ENCODE data around the gene ZNF728. TPM values are rescaled to one million over a fixed set of nuclear protein-coding genes. Genes with fewer than 3 reads are reported as not detected.
"Not testable (repeated sequence)": the region's sequence is repeated elsewhere in the genome, so short reads cannot be mapped to it uniquely, and the experiment has no call there.

The ZNF728 gene
- total and polyA plus RNA-seq, 9 of the 15 experiments (the other 6 are each of a cell fraction or from before 2014, with no cell fraction given): 0.26 to 1.5 (median 0.71) TPM

GRCh38 chr19:22935151-22935550 is 67.8 kb downstream of the ZNF728 start (continued):
- TF ChIP-seq ZBTB5 (IDR thresholded peaks at IDR 0.05) (no peak), HIVEP1 (CRISPR knock-in tag; IDR thresholded peaks at IDR 0.05) (no peak)

GRCh38 chr19:22927576-22927975 is 75.4 kb downstream of the ZNF728 start:
- in situ Hi-C loops (cut with MboI); DNase-seq (ENCODE audit: extremely low read depth in 1 of 4, low spot score in 3 of 4); H3K4me3 ChIP-seq; H3K9me1 ChIP-seq (ENCODE audit: control insufficient read depth, insufficient read depth, low read length); FAIRE-seq; CTCF ChIA-PET (ENCODE audit: low intra/inter-chr PET ratio); H3K4me2 ChIP-seq (ENCODE audit: insufficient read depth, low read length); H3K79me2 ChIP-seq (ENCODE audit: control insufficient read depth, insufficient read depth, low read length); POLR2A ChIA-PET; intact Hi-C loops (cut with micrococcal nuclease); H3K9ac ChIP-seq (ENCODE audit: insufficient read depth in 1 of 2, low read depth in 2 of 2, low read length in 2 of 2); ATAC-seq; H2AFZ ChIP-seq (ENCODE audit: low read depth, low read length); H3K9me3 ChIP-seq (replicated peaks; ENCODE audit: control insufficient read depth, insufficient read depth, low read depth, low read length); H4K20me1 ChIP-seq (replicated peaks; ENCODE audit: control insufficient read depth, insufficient read depth, low read length); H3K27me3 ChIP-seq (ENCODE audit: control insufficient read depth in 2 of 2, insufficient read depth in 2 of 2, low read length in 2 of 2); H3K27ac ChIP-seq (ENCODE audit: extremely low read depth, low read depth, low read length); BruUV-seq (replicated peaks); H3K36me3 ChIP-seq (ENCODE audit: control insufficient read depth, insufficient read depth, low read length); H3K4me1 ChIP-seq (replicated peaks in 1 of 2; ENCODE audit: control insufficient read depth in 2 of 2, insufficient read depth in 2 of 2, low read length in 2 of 2): not testable (repeated sequence)
- WGBS (ENCODE audit: insufficient coverage, low coverage, missing lambda C conversion rate): no CpG with 5 or more reads among the region's 34 CpGs

- ATAC-seq; H3K79me2 ChIP-seq (ENCODE audit: control insufficient read depth, insufficient read depth, low read length); H3K4me2 ChIP-seq (ENCODE audit: insufficient read depth, low read length); H3K4me1 ChIP-seq (replicated peaks in 1 of 2; ENCODE audit: control insufficient read depth in 2 of 2, insufficient read depth in 2 of 2, low read length in 2 of 2); CTCF ChIA-PET (ENCODE audit: low intra/inter-chr PET ratio); H3K9me1 ChIP-seq (ENCODE audit: control insufficient read depth, insufficient read depth, low read length); H3K9ac ChIP-seq (ENCODE audit: insufficient read depth in 1 of 2, low read depth in 2 of 2, low read length in 2 of 2); H3K36me3 ChIP-seq (ENCODE audit: control insufficient read depth, insufficient read depth, low read length); H3K9me3 ChIP-seq (replicated peaks; ENCODE audit: control insufficient read depth, insufficient read depth, low read depth, low read length); H4K20me1 ChIP-seq (replicated peaks; ENCODE audit: control insufficient read depth, insufficient read depth, low read length); BruUV-seq (replicated peaks); intact Hi-C loops (cut with micrococcal nuclease); H2AFZ ChIP-seq (ENCODE audit: low read depth, low read length); H3K27ac ChIP-seq (ENCODE audit: extremely low read depth, low read depth, low read length); H3K27me3 ChIP-seq (ENCODE audit: control insufficient read depth in 2 of 2, insufficient read depth in 2 of 2, low read length in 2 of 2); DNase-seq (ENCODE audit: extremely low read depth in 1 of 4, low spot score in 3 of 4); H3K4me3 ChIP-seq; FAIRE-seq; in situ Hi-C loops (cut with MboI); POLR2A ChIA-PET: not testable (repeated sequence)
- 36% methylated on average over 21 of the region's 41 CpGs for WGBS (ENCODE audit: insufficient coverage, low coverage, missing lambda C conversion rate)
These were observed 77.8 kb downstream of the ZNF728 start for GRCh38 chr19:22925181-22925580.

Small RNA genes within 50 kb of the gene (small RNA-seq; reads per million reads assigned to genes)
- not detected for gene AC022145.2

Other genes starting within 250 kb of the ZNF728 start
- not detected in 2 replicates for gene ZNF99, start 219.0 kb downstream of the ZNF728 start, total RNA-seq (2014; rRNA removed)
- not detected in 2 replicates for gene ZNF99, start 219.0 kb downstream of the ZNF728 start, total RNA-seq (2014; rRNA removed; fragmentation: Illumina TruSeq; extraction: Trizol)
- gene ZNF99, start 219.0 kb downstream of the ZNF728 start, total RNA-seq (2015; rRNA removed; fragmentation: Illumina TruSeq; extraction: Trizol): not detected in 2 replicates
- not detected in 2 replicates for gene ZNF99, start 219.0 kb downstream of the ZNF728 start, total RNA-seq (2021)
- gene ZNF99, start 219.0 kb downstream of the ZNF728 start, polyA plus RNA-seq (2011; rRNA removed): not detected in 2 replicates
- gene ZNF99, start 219.0 kb downstream of the ZNF728 start, polyA plus RNA-seq (2014; fragmentation: Illumina TruSeq; extraction: Trizol): not detected in 2 replicates
- not detected for gene ZNF99, start 219.0 kb downstream of the ZNF728 start, polyA plus RNA-seq (2014; fragmentation: Nextera tagmentation; extraction: Ambion mirVana)
- not detected in 2 replicates for gene ZNF99, start 219.0 kb downstream of the ZNF728 start, polyA plus RNA-seq (2014; rRNA removed)
- 0.18 TPM in 1 of 2 replicates, not detected in the other for gene ZNF723, start 170.9 kb downstream of the ZNF728 start, total RNA-seq (2014; rRNA removed)
- 0.07 TPM in 1 of 2 replicates, not detected in the other for gene ZNF723, start 170.9 kb downstream of the ZNF728 start, total RNA-seq (2014; rRNA removed; fragmentation: Illumina TruSeq; extraction: Trizol)
- 0.11 TPM in 2 replicates for gene ZNF723, start 170.9 kb downstream of the ZNF728 start, total RNA-seq (2015; rRNA removed; fragmentation: Illumina TruSeq; extraction: Trizol)
- not detected in 2 replicates for gene ZNF723, start 170.9 kb downstream of the ZNF728 start, total RNA-seq (2021)
- gene ZNF723, start 170.9 kb downstream of the ZNF728 start, polyA plus RNA-seq (2011; rRNA removed): not detected in 2 replicates
- not detected in 2 replicates for gene ZNF723, start 170.9 kb downstream of the ZNF728 start, polyA plus RNA-seq (2014; fragmentation: Illumina TruSeq; extraction: Trizol)
- gene ZNF723, start 170.9 kb downstream of the ZNF728 start, polyA plus RNA-seq (2014; fragmentation: Nextera tagmentation; extraction: Ambion mirVana): not detected
- gene ZNF723, start 170.9 kb downstream of the ZNF728 start, polyA plus RNA-seq (2014; rRNA removed): 0.04 TPM in 1 of 2 replicates, not detected in the other
- gene ZNF730, start 113.8 kb upstream of the ZNF728 start, total RNA-seq (2014; rRNA removed): 0.36 and 0.65 TPM in 2 replicates
- gene ZNF730, start 113.8 kb upstream of the ZNF728 start, total RNA-seq (2014; rRNA removed; fragmentation: Illumina TruSeq; extraction: Trizol): 1.4 and 1.5 TPM in 2 replicates
- 1.2 and 1.4 TPM in 2 replicates for gene ZNF730, start 113.8 kb upstream of the ZNF728 start, total RNA-seq (2015; rRNA removed; fragmentation: Illumina TruSeq; extraction: Trizol)
- gene ZNF730, start 113.8 kb upstream of the ZNF728 start, total RNA-seq (2021): 0.64 and 0.81 TPM in 2 replicates
- gene ZNF730, start 113.8 kb upstream of the ZNF728 start, polyA plus RNA-seq (2011; rRNA removed): 0.30 and 2.0 TPM in 2 replicates
- 0.56 and 0.71 TPM in 2 replicates for gene ZNF730, start 113.8 kb upstream of the ZNF728 start, polyA plus RNA-seq (2014; fragmentation: Illumina TruSeq; extraction: Trizol)
- under 1 TPM; 0.28 to 0.53 TPM for gene ZNF730, start 113.8 kb upstream of the ZNF728 start, polyA plus RNA-seq (2014; fragmentation: Nextera tagmentation; extraction: Ambion mirVana)
- 0.44 and 0.46 TPM in 2 replicates for gene ZNF730, start 113.8 kb upstream of the ZNF728 start, polyA plus RNA-seq (2014; rRNA removed)
- gene ZNF724, start 247.2 kb upstream of the ZNF728 start, total RNA-seq (2014; rRNA removed): 2.0 and 3.4 TPM in 2 replicates
- 4.2 and 5.1 TPM in 2 replicates for gene ZNF724, start 247.2 kb upstream of the ZNF728 start, total RNA-seq (2014; rRNA removed; fragmentation: Illumina TruSeq; extraction: Trizol)
- gene ZNF724, start 247.2 kb upstream of the ZNF728 start, total RNA-seq (2015; rRNA removed; fragmentation: Illumina TruSeq; extraction: Trizol): 3.1 and 3.3 TPM in 2 replicates
- 1.8 and 2.3 TPM in 2 replicates for gene ZNF724, start 247.2 kb upstream of the ZNF728 start, total RNA-seq (2021)
- gene ZNF724, start 247.2 kb upstream of the ZNF728 start, polyA plus RNA-seq (2011; rRNA removed): 0.49 and 2.0 TPM in 2 replicates
- 1.1 and 1.2 TPM in 2 replicates for gene ZNF724, start 247.2 kb upstream of the ZNF728 start, polyA plus RNA-seq (2014; fragmentation: Illumina TruSeq; extraction: Trizol)
- gene ZNF724, start 247.2 kb upstream of the ZNF728 start, polyA plus RNA-seq (2014; fragmentation: Nextera tagmentation; extraction: Ambion mirVana): under 1 TPM; 0.18 TPM
- gene ZNF724, start 247.2 kb upstream of the ZNF728 start, polyA plus RNA-seq (2014; rRNA removed): 0.41 and 1.3 TPM in 2 replicates

Data from K562 (cell line).